Activated CD8-positive, alpha-beta memory T cell treated with anti-CD3 and anti-CD28 coated beads for 24 hours (primary cell): ENCODE data around the gene GALNT13.

Experiments used
- DNase-seq: peaks from one replicate; pipeline ENCODE4 v3.0.0-alpha.2; 2020

Gene GALNT13

DNA sequence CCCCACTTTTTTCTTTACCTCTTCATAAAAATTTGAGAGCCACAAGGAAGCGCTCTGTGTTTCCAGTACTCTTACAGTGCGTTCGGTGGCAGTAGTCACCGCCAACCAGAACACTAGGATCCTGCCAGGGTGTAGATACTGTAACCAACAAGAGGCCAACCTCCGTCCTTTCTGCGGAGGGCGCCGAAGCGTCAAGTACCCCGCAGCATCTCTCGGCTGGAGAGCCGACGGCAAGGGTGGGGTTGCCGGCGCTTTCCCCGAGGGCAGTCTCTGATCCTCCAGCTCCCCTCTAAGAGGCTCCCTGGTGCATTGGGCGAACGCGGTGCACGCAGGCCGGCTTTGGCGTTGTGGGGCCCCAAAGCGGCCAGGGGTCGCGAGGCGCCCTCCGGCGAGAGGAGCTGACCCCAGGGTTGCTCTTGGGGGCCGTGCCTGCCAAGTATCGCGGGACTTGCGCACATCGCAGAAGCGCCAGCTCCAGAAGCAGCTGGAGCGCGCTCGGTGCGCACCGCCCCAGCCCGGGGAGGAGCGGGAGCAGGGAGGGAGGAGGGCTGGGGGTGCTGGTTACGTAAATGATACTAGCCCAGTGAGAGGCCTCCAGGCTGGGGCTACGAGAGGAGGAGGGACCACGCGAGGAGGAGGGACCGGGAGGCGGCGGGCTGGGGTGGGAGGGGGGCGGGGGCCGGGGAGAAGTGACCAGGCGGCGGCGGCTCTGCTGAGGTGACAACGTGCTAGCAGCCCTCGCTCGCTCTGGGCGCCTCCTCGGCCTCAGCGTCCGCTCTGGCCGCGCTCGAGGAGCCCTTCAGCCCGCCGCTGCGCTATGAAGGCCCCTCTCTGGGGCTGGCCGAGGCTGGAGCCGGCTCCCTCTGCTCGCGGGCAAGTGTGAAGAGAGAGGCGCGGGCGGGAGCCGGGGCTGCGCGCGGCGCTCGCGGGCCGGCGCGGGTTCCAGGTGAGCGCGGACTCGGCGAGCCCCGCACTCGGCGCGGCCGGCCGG, at the start of gene GALNT13:
Gene GALNT13, plus strand, starts transcription at position 692 of the 991 bp plus-strand sequence.
- no peak for DNase-seq

DNA sequence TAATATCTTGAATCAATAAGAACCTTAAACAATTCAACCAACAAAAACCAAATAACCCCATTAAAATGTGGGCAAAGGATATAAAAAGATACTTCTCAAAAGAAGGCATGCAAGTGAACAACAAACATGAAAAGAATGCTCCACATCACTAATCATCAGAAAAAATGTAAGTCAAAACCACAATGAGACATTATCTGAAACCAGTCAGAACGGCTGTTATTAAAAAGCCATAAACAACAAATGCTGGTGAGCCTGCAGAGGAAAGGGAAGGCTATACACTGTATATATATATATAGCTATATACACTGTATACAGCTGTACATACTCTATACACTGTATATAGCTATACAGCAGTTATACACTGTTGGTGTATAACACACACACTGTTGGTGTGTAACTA, 47.8 kb upstream of the GALNT13 start:
- no peak for DNase-seq

GRCh38 chr2:153828335-153828734, 43.4 kb upstream of the GALNT13 start:
- no peak for DNase-seq

DNA sequence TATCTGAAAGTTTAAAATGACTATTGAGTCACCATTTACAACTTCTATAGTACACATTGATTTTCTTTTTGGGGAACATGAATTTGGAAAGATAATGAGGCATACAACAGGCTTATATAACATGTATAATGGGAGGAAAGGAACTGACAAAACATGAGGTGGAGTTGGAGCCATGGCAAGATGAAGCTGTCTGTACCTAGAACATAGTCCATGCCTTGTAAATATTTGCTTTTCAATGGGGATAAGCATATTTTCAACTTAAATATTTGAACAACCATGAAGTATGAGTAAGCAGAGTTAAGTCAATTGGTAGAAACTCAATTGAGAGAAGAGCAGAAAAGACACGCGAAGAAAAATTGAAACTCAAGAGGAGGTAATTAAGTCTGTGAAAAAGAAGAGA, 37.1 kb upstream of the GALNT13 start:
- DNase-seq, result no peak

GRCh38 chr2:153858250-153858649, 13.5 kb upstream of the GALNT13 start:
- no peak for DNase-seq

- DNase-seq, result no peak
These were observed 7.7 kb upstream of the GALNT13 start for GRCh38 chr2:153864022-153864421.

DNA sequence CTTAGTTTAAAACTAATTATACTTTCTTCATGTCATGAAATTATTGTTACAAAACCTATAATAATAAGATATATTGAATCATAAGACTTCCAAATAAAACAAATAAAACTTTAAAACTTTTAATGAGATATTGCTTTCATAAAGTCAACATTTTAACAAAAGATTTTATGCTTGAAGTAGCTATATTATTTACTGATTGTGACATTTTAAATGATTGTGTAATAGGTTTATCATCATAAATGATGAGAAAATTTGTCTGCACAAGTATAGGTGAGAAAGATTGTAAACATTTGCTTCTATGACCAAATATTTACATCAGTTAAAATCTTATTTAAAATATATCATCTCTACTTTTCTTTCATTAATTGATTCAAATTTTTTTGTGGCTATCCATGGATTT, 5.1 kb upstream of the GALNT13 start:
- no peak for DNase-seq

GRCh38 chr2:153870308-153870707, 1.4 kb upstream of the GALNT13 start:
- no peak for DNase-seq

DNA sequence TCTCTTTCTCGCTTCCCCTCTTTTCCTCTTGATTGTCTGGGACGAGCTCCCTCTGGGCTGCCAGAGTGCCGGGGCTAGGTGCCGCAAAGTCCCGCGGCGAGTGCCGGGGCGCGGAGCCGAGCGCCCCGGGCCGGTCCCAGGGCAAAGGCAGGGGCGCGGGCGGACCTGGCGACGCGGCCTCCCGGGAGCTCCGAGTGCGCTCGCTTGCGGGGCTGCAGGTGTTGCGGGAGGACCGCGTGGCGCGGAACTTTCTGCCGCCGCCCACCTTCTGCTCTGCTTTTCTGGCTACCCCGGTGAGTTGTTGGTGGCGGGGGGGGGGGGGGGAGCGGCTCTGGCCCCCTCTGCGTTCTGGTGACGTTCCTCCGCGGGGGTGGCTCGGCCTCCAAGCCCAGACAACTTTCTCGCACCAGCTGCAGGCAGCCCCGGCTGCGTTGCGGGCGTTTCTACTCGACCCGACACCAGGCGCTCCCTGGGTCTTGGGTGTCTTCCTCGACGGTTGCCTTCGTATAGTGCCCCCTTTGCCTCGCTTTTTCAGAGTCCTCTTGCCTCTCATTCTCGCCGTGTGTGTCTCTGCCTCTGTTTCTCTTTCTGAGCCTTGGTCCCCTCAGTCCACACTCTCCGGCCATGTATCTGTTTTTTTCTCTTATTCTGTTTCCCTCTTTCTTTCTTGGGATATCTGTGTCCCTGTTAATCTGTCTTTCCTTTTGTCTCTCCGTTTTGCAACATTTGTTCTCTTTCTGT, 759 bp downstream of the GALNT13 start:
- no peak for DNase-seq

GRCh38 chr2:153873052-153874048, 1.6 kb downstream of the GALNT13 start:
- no peak for DNase-seq

- DNase-seq, result no peak
These were observed 4.2 kb downstream of the GALNT13 start for GRCh38 chr2:153875801-153876466.

GRCh38 chr2:153880926-153881325, 9.2 kb downstream of the GALNT13 start:
- no peak for DNase-seq

DNA sequence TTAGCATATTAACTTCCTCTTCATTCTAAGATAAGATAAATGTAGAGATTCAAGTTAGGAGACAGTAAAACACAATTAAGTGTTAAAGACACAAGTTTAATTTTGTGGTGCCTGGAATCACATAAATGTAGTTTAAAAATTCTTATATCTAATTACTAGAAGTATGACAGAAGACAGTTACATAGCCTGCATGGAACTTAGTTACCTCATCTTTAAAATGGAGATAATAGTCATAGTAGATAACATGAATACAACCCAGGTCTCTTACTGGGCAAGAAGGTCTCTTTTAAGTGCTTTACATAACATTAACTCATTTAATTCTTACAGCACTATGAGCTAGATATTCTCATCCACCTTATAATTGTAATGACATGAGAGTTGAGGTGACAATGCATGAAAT, 15.1 kb downstream of the GALNT13 start:
- DNase-seq, result no peak

- DNase-seq, result no peak
These were observed 18.9 kb downstream of the GALNT13 start for GRCh38 chr2:153890576-153890975.

- no peak for DNase-seq
These were observed 19.3 kb downstream of the GALNT13 start for GRCh38 chr2:153891051-153891450.

DNA sequence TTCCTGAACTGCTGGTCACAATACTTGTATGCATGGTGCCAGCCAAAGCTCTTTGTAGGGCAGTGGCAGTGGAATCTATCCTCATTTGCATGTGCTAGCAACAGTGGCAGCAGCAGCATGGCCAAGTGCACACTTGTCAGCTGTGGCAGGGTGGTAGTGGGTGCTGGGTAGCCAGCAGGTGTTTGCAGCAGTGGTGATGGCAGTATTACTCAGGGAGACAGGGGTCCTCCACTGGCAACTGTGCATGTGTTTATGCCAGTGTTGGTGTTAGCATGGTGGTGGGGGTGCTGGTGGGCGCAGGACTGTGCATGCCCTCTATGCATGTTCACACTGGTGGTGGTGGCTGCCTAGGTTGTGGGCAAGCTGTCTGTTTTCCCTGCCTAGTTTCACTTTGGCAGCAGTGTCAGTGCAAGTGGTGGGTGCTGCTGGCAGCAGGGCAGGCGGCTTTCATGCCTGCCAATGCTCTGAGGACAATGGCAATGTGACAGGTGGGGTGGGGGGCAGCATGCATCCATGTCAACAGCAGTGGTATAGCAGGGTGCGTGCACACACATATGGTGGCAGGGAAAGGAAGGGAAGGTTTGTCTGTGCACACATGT, 41.2 kb downstream of the GALNT13 start:
- DNase-seq, result no peak

GRCh38 chr2:153917570-153917969, 45.8 kb downstream of the GALNT13 start:
- no peak for DNase-seq

- DNase-seq, result no peak
These were observed 63.8 kb downstream of the GALNT13 start for GRCh38 chr2:153935511-153935910.

GRCh38 chr2:153939124-153939796, 67.5 kb downstream of the GALNT13 start:
- DNase-seq, result no peak

DNA sequence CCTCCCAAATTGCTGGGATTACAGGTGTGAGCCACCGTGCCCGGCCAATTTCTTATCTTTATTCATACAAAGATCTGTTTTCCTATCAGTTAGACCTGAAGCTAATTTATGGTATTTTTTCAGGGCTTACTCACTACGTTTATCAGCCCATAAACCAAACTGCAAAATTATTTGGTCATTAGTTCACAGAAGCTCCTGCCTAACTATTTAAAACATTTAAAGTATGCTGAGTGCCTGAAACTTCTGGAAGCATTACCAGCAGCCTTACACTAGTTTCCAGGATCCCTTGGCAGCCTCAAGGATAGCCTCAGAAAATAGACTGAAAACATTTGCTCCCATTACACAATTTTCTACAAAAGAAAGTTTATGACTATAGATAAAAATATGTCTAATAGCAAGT, 68.8 kb downstream of the GALNT13 start:
- DNase-seq, result no peak

- DNase-seq, result no peak
These were observed 73.1 kb downstream of the GALNT13 start for GRCh38 chr2:153944800-153945199.
